ENCODE results near the gene APOL6.

DNA sequence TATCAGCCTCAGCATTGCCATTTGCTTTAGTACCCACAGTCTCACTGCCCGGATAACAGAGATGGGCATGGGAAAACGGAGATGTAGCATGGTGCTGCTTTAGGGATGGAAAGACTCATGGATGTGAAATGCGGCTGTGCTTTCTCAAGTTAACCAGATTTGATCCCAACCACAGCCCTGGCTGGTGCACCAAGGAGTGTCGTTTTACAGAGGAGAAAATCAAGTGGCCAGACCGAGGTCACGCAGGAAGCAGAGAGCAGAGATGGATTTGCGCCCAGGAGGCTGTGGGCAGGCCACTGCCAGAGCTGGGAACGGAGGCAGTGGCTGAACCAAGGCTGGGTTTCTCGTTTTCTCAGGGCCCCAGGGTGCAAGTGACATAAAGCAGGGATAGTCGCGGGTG is 40.2 kb upstream of the APOL6 start:
- TF ChIP-seq EZH2phosphoT487 (IDR thresholded peaks at IDR 0.05; ENCODE audit: insufficient read depth, low read depth) (no peak), EZH2 (IDR thresholded peaks at IDR 0.05; ENCODE audit: insufficient read depth, poor library complexity, severe bottlenecking) (no peak)
